GM18909 (cell line): ENCODE results near the gene ZNF302.

ENCODE experiments used
- ATAC-seq: cut with Tn5 transposase; IDR thresholded peaks from one replicate; pipeline ENCODE4 v1.9.1; 2021; ENCODE audit warnings: mild to moderate bottlenecking; ENCODE audit not compliant: unreplicated experiment, poor library complexity

ZNF302 gene

DNA sequence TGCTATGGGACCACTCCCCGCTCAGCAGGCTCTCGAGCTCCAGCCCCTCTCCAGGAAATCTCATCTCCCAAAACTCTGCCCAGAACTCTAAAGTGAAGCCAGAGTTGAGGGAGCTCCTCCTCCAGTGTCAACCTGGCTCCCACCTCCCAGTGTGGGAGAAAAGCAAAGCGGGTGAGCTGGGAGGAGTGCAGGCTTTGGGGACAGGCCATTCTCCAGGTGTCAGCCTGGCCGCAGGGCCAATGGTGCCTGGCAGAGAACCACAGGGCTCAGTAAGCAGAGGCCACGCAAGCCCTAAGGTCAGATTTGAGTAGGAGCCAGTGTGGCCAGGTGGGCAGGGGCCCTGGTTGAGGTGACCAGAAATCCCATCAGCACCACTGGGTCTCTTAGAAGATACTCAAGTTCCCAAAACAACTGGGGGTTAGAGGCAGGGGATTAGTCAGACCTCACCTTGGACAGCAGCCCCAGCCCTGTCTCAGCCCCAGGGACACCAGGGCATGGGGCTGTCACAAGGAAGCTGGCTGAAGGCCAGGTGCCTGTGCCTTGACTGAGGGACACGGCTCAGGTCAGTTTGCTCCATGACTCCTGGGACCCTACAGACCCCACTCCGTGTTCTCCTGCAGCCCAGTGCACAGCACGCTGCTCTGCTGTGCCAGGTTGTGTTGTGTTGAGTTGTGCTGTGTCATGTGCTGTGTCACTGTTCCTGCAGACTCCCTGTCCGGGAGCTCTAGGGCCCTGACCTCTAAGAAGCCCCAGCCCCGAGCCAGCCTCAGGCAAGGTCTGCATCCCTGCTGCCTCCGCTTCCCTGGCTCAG is 53.7 kb downstream of the ZNF302 start:
- ATAC-seq, result no peak

GRCh38 chr19:34731964-34732363 is 54.5 kb downstream of the ZNF302 start:
- ATAC-seq, result no peak

- ATAC-seq, result no peak
Observed at GRCh38 chr19:34732612-34733211, 55.2 kb downstream of the ZNF302 start.

DNA sequence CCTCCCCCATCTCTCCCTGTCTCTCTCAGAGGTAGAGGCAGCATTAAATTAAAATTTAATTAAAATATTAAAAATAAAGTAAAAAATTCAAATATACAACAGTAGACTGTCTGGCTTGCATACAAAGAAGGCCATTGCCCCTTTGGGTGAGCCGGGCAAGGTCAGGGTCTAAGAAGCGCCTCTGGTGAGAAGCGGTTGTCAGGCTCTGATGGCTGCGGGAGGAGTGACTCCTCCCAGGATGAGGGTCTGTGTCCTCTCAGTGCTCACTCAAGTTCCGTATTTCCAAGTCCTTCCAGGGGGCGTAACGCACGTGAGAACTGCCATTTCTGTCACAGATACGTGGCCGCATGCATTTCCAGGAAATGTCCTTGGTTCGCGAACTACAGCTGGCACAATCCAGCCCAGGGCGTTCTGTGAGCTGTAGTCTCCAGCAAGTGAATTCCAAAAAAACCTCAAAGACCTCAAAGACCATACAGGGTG is 55.8 kb downstream of the ZNF302 start:
- peak; percentile 16 for ATAC-seq

- peak; percentile 78 for ATAC-seq
Observed at GRCh38 chr19:34733746-34734536, 56.5 kb downstream of the ZNF302 start, which contains the start of gene ZNF181. Gene ZNF181, plus strand, starts transcription at chr19:34734243. Its CDS starts 795 bp downstream, at chr19:34735038.

GRCh38 chr19:34734537-34735103 is 57.1 kb downstream of the ZNF302 start:
- ATAC-seq, result no peak
